ENCODE results near the gene PTK6.

Gene PTK6

GRCh38 chr20:63547725-63548480 is 10.7 kb upstream of the PTK6 start, which contains the start of gene SRMS:
SRMS (minus strand) TSS chr20:63547749; CDS start chr20:63547463, 286 bp downstream.
- H3K9me3 Mint-ChIP-seq: no peaks in the 10 kb centered on the region
- H3K4me1 Mint-ChIP-seq (ENCODE audit: low read depth in 2 of 2): peaks cover 11 to 13% of the 10 kb centered on the region in 2 donors
- no peak for DNase-seq
- H3K36me3 Mint-ChIP-seq (ENCODE audit: insufficient read depth): peaks cover 13% of the 10 kb centered on the region
- no peak within 1 kb of the TSS for H3K4me3 Mint-ChIP-seq
- no peak for ATAC-seq (replicated peaks)
- peaks cover 18 to 53% of the 10 kb centered on the region in 2 donors for H3K27me3 Mint-ChIP-seq
- no peak within 1 kb of the TSS for H3K27ac Mint-ChIP-seq

- ATAC-seq (replicated peaks) (no peak), DNase-seq (no peak)
- peaks cover 8% of the 10 kb centered on the region for H3K36me3 Mint-ChIP-seq (ENCODE audit: insufficient read depth)
- peaks cover 5 to 8% of the 10 kb centered on the region in 2 donors for H3K4me1 Mint-ChIP-seq (ENCODE audit: low read depth in 2 of 2)
- no peak overlapping the region for H3K27ac Mint-ChIP-seq
- H3K4me3 Mint-ChIP-seq: no peak overlapping the region
- H3K9me3 Mint-ChIP-seq: no peaks in the 10 kb centered on the region
- H3K27me3 Mint-ChIP-seq: peaks cover 18 to 53% of the 10 kb centered on the region in 2 donors
Observed at GRCh38 chr20:63546956-63547724, 10.0 kb upstream of the PTK6 start.

GRCh38 chr20:63546256-63546955 is 9.2 kb upstream of the PTK6 start:
- H3K27me3 Mint-ChIP-seq: peaks cover 18 to 53% of the 10 kb centered on the region in 2 donors

GRCh38 chr20:63545814-63546213 is 8.6 kb upstream of the PTK6 start:
- Mint-ChIP-seq H3K27me3 (peaks cover 18 to 50% of the 10 kb centered on the region in 2 donors), H3K36me3 (ENCODE audit: insufficient read depth) (peaks cover 5% of the 10 kb centered on the region), H3K4me1 (ENCODE audit: low read depth in 2 of 2) (peaks cover 5 to 8% of the 10 kb centered on the region in 2 donors), H3K9me3 (no peaks in the 10 kb centered on the region), H3K27ac (no peak overlapping the region), H3K4me3 (no peak overlapping the region)
- DNase-seq (no peak), ATAC-seq (replicated peaks) (peak; percentile 35)

More at GRCh38 chr20:63546256-63546955, 9.2 kb upstream of the PTK6 start:
- H3K9me3 Mint-ChIP-seq: no peaks in the 10 kb centered on the region
- no peak overlapping the region for H3K4me3 Mint-ChIP-seq
- H3K4me1 Mint-ChIP-seq (ENCODE audit: low read depth in 2 of 2): peaks cover 5 to 8% of the 10 kb centered on the region in 2 donors
- ATAC-seq (replicated peaks): no peak
- H3K36me3 Mint-ChIP-seq (ENCODE audit: insufficient read depth): peaks cover 5% of the 10 kb centered on the region
- no peak overlapping the region for H3K27ac Mint-ChIP-seq
- no peak for DNase-seq

GRCh38 chr20:63544958-63545516 is 7.9 kb upstream of the PTK6 start:
- Mint-ChIP-seq H3K4me3 (no peak overlapping the region), H3K27ac (no peak overlapping the region), H3K36me3 (ENCODE audit: insufficient read depth) (peaks cover 5% of the 10 kb centered on the region), H3K27me3 (peaks cover 15 to 42% of the 10 kb centered on the region in 2 donors), H3K4me1 (ENCODE audit: low read depth in 2 of 2) (peaks cover 5 to 8% of the 10 kb centered on the region in 2 donors), H3K9me3 (no peaks in the 10 kb centered on the region)
- DNase-seq: no peak
- no peak for ATAC-seq (replicated peaks)

- Mint-ChIP-seq H3K4me3 (no peak overlapping the region), H3K36me3 (ENCODE audit: insufficient read depth) (peaks cover 5% of the 10 kb centered on the region)
- no peak for ATAC-seq (replicated peaks)
Observed at GRCh38 chr20:63544241-63544957, 7.2 kb upstream of the PTK6 start.

GRCh38 chr20:63543733-63544132 is 6.6 kb upstream of the PTK6 start:
- Mint-ChIP-seq H3K27me3 (peaks cover 5 to 29% of the 10 kb centered on the region in 2 donors), H3K9me3 (no peaks in the 10 kb centered on the region), H3K4me1 (ENCODE audit: low read depth in 2 of 2) (peaks cover 5 to 9% of the 10 kb centered on the region in 2 donors), H3K36me3 (ENCODE audit: insufficient read depth) (peaks cover 3% of the 10 kb centered on the region), H3K27ac (no peak overlapping the region), H3K4me3 (no peak overlapping the region)
- ATAC-seq (replicated peaks) (no peak), DNase-seq (no peak)

More at GRCh38 chr20:63544241-63544957, 7.2 kb upstream of the PTK6 start:
- DNase-seq: no peak
- Mint-ChIP-seq H3K27me3 (peaks cover 8 to 36% of the 10 kb centered on the region in 2 donors), H3K27ac (no peak overlapping the region), H3K9me3 (no peaks in the 10 kb centered on the region), H3K4me1 (ENCODE audit: low read depth in 2 of 2) (peaks cover 5 to 8% of the 10 kb centered on the region in 2 donors)

GRCh38 chr20:63543131-63543530 is 6.0 kb upstream of the PTK6 start:
- Mint-ChIP-seq H3K4me1 (ENCODE audit: low read depth in 2 of 2) (peaks cover 8 to 9% of the 10 kb centered on the region in 2 donors), H3K9me3 (no peaks in the 10 kb centered on the region), H3K27me3 (peaks cover 5 to 23% of the 10 kb centered on the region in 2 donors), H3K4me3 (no peak overlapping the region), H3K36me3 (ENCODE audit: insufficient read depth) (peaks cover 3% of the 10 kb centered on the region), H3K27ac (no peak overlapping the region)
- DNase-seq (no peak), ATAC-seq (replicated peaks) (no peak)

GRCh38 chr20:63542696-63543095 is 5.5 kb upstream of the PTK6 start:
- DNase-seq (no peak), ATAC-seq (replicated peaks) (no peak)
- H3K9me3 Mint-ChIP-seq: no peaks in the 10 kb centered on the region
- H3K36me3 Mint-ChIP-seq (ENCODE audit: insufficient read depth): peaks cover 3% of the 10 kb centered on the region
- H3K27ac Mint-ChIP-seq: no peak overlapping the region
- peaks cover 5 to 22% of the 10 kb centered on the region in 2 donors for H3K27me3 Mint-ChIP-seq
- H3K4me3 Mint-ChIP-seq: no peak overlapping the region
- H3K4me1 Mint-ChIP-seq (ENCODE audit: low read depth in 2 of 2): peaks cover 11 to 13% of the 10 kb centered on the region in 2 donors

GRCh38 chr20:63542031-63542559 is 4.9 kb upstream of the PTK6 start:
- peaks cover 3% of the 10 kb centered on the region for H3K36me3 Mint-ChIP-seq (ENCODE audit: insufficient read depth)
- ATAC-seq (replicated peaks): no peak
- no peak overlapping the region for H3K27ac Mint-ChIP-seq
- H3K4me3 Mint-ChIP-seq: no peak overlapping the region
- peaks cover 5 to 21% of the 10 kb centered on the region in 2 donors for H3K27me3 Mint-ChIP-seq
- H3K4me1 Mint-ChIP-seq (ENCODE audit: low read depth in 2 of 2): peaks cover 14 to 16% of the 10 kb centered on the region in 2 donors
- H3K9me3 Mint-ChIP-seq: no peaks in the 10 kb centered on the region
- no peak for DNase-seq

- DNase-seq (no peak), ATAC-seq (replicated peaks) (no peak)
- Mint-ChIP-seq H3K4me3 (no peak overlapping the region), H3K9me3 (no peaks in the 10 kb centered on the region), H3K27ac (no peak overlapping the region), H3K36me3 (ENCODE audit: insufficient read depth) (no peaks in the 10 kb centered on the region), H3K27me3 (peaks cover 5 to 13% of the 10 kb centered on the region in 2 donors), H3K4me1 (ENCODE audit: low read depth in 2 of 2) (peaks cover 14 to 19% of the 10 kb centered on the region in 2 donors)
Observed at GRCh38 chr20:63541371-63541770, 4.2 kb upstream of the PTK6 start.

GRCh38 chr20:63540417-63541186 is 3.4 kb upstream of the PTK6 start:
- H3K27me3 Mint-ChIP-seq: peaks cover 5 to 11% of the 10 kb centered on the region in 2 donors
- ATAC-seq (replicated peaks) (no peak), DNase-seq (no peak)
- H3K4me3 Mint-ChIP-seq: no peak overlapping the region
- peaks cover 16 to 18% of the 10 kb centered on the region in 2 donors for H3K4me1 Mint-ChIP-seq (ENCODE audit: low read depth in 2 of 2)
- no peaks in the 10 kb centered on the region for H3K36me3 Mint-ChIP-seq (ENCODE audit: insufficient read depth)
- H3K27ac Mint-ChIP-seq: peak overlapping the region in 1 of 2 donors; percentile 20
- no peaks in the 10 kb centered on the region for H3K9me3 Mint-ChIP-seq
